Neutrophil (primary cell): ENCODE measurements around the gene TYMP.

Experiments
- H3K27ac ChIP-seq: fragments of 200-600 bp; sonication (generic); 2 replicates; pipeline ENCODE4 v1.5.1; 2016; ENCODE audit warnings: mild to moderate bottlenecking, moderate library complexity
- H3K27me3 ChIP-seq: fragments of 200-600 bp; sonication (generic); 2 replicates; pipeline ENCODE4 v1.6.0; 2016; ENCODE audit warnings: mild to moderate bottlenecking
- H3K36me3 ChIP-seq: fragments of 200-600 bp; sonication (generic); 2 replicates; pipeline ENCODE4 v1.5.1; 2017
- H3K4me1 ChIP-seq, 2 experiments: fragments of 200-600 bp in 1 of 2; sonication (generic) in 1 of 2; 1 replicate in 1 of 2; 2 replicates in 1 of 2; pipeline versions ENCODE4 v1.5.1 to v1.6.1; 2013 to 2016; ENCODE audit warnings: low read depth in 1 of 2, low read length in 1 of 2, mild to moderate bottlenecking in 1 of 2, moderate library complexity in 1 of 2; ENCODE audit not compliant: control insufficient read depth in 1 of 2, insufficient read depth in 1 of 2
- H3K4me3 ChIP-seq, 2 experiments: fragments of 200-600 bp in 1 of 2; sonication (generic) in 1 of 2; 1 replicate in 1 of 2; 2 replicates in 1 of 2; pipeline ENCODE4 v1.5.1; 2013 to 2016; ENCODE audit warnings: low read depth in 1 of 2, low read length in 1 of 2, mild to moderate bottlenecking in 1 of 2, moderate library complexity in 1 of 2
- H3K9me3 ChIP-seq: fragments of 200-600 bp; sonication (generic); 2 replicates; pipeline ENCODE4 v1.5.1; 2016
- CTCF ChIP-seq: fragments of 200-600 bp; sonication (generic); IDR thresholded peaks from 2 replicates; pipeline ENCODE4 v1.5.1; 2016; ENCODE audit warnings: antibody characterized with exemption

Gene TYMP

GRCh38 chr22:50567721-50568252 lies 38.0 kb upstream of the TYMP start:
- H3K27me3 ChIP-seq, result peaks cover 21% of the 10 kb centered on the region
- TF ChIP-seq CTCF, result no peak
- no peak overlapping the region for H3K4me3 ChIP-seq
- H3K4me1 ChIP-seq, result peaks cover 11% of the 10 kb centered on the region in 2 experiments
- peaks cover 54% of the 10 kb centered on the region for H3K36me3 ChIP-seq
- no peak overlapping the region for H3K27ac ChIP-seq
- H3K9me3 ChIP-seq, result no peaks in the 10 kb centered on the region

DNA sequence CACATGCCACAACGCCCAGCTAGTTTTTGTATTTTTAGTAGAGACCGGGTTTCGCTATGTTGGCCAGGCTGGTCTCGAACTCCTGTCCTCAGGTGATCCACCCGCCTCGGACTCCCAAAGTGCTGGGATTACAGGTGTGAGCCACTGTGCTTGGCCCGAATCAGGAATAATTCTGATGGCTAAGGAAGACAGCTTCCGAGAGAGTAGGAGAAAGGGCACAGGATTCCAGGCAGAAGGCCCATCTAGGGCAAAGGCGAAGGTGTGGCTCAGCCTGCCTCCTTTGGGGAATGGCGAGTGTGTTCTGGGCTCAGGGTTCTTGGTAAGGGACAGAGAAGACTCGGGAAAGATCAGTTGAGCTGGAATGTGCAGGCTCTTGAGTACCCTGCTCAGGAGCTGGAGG lies 34.5 kb upstream of the TYMP start:
- Histone ChIP-seq H3K27me3 (peaks cover 21% of the 10 kb centered on the region), H3K27ac (no peak overlapping the region), H3K4me3 (no peak overlapping the region), H3K9me3 (no peaks in the 10 kb centered on the region), H3K4me1 (peaks cover 11 to 15% of the 10 kb centered on the region in 2 experiments), H3K36me3 (peaks cover 19% of the 10 kb centered on the region)
- no peak for TF ChIP-seq CTCF

- TF ChIP-seq CTCF, result no peak
- no peaks in the 10 kb centered on the region for H3K9me3 ChIP-seq
- peak overlapping the region; percentile 69 to 88 for H3K4me3 ChIP-seq
- peak overlapping the region; percentile 76 for H3K27ac ChIP-seq
- peaks cover 11 to 15% of the 10 kb centered on the region in 2 experiments for H3K4me1 ChIP-seq
- H3K36me3 ChIP-seq, result peaks cover 12% of the 10 kb centered on the region
- H3K27me3 ChIP-seq, result peaks cover 21% of the 10 kb centered on the region
These were observed 33.8 kb upstream of the TYMP start for GRCh38 chr22:50563413-50564160.

- Histone ChIP-seq H3K27me3 (peaks cover 21% of the 10 kb centered on the region), H3K27ac (peak within 1 kb of the TSS; percentile 76), H3K4me1 (peaks cover 11 to 15% of the 10 kb centered on the region in 2 experiments), H3K4me3 (peak within 1 kb of the TSS; percentile 69 to 88), H3K9me3 (no peaks in the 10 kb centered on the region), H3K36me3 (peaks cover 6% of the 10 kb centered on the region)
- peak; percentile 100 for TF ChIP-seq CTCF
These were observed 33.0 kb upstream of the TYMP start, which contains the start of gene SYCE3 for GRCh38 chr22:50562523-50563412. Gene SYCE3, minus strand, starts transcription at chr22:50562919. Its CDS starts 6,514 bp downstream, at chr22:50556405.
